Tongue (tissue), 2 donors: ENCODE data around the gene RIPOR3. TPM values are rescaled to one million over a fixed set of nuclear protein-coding genes. Genes with fewer than 3 reads are reported as not detected.
"Not testable (repeated sequence)": the region's sequence is repeated elsewhere in the genome, so short reads cannot be mapped to it uniquely, and the experiment has no call there.

Source experiments
- DNase-seq: peaks from one replicate; pipeline ENCODE4 v3.0.0-alpha.2; 2015
- total RNA-seq: library from RNA; depleted of rRNA; stranded (reverse); fragments of >200 nt; gene quantifications from one replicate; pipeline ENCODE4 v1.2.3, GENCODE V29; 2014

The RIPOR3 gene
- total RNA-seq, 1 donor from 2014 or later: 12.5 TPM

DNA sequence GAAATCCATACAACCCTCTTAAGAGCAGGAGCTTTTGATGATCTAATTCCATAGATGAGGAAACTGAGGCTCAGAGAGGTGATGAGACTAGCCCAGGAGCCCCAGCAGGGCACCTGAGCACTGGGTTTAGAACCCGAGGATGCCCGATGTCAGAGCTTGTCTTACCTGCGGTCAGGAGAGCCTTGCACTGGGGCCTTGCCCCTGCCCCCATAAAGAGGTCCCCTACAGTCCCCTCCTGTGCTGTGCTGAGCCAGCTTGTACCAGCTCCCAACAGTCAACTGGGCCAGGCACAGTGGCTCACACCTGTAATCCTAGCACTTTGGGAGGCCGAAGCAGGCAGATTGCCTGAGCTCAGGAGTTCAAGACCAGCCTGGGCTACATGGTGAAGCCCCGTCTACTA, 58.6 kb downstream of the RIPOR3 start:
- DNase-seq: no peak

DNA sequence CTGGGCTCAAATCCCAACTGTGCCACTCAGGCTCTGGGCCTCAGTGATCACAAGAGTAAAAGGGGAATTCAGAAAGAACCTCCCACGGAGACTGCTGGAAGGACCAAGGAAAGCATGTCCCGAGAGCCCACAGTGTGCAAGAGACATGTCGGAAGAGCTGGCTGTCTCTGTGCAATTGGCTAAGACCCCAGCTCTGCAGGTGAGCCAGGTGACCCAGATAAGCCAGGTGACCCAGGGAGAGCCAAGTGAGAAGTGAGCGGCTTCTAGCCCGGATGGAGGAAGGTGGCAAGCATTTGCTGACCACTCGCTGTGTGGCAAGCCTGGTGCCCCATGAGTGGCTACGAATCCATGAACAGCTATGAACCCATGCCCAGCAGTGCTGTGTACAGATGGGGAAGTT, 59.1 kb downstream of the RIPOR3 start:
- no peak for DNase-seq

DNA sequence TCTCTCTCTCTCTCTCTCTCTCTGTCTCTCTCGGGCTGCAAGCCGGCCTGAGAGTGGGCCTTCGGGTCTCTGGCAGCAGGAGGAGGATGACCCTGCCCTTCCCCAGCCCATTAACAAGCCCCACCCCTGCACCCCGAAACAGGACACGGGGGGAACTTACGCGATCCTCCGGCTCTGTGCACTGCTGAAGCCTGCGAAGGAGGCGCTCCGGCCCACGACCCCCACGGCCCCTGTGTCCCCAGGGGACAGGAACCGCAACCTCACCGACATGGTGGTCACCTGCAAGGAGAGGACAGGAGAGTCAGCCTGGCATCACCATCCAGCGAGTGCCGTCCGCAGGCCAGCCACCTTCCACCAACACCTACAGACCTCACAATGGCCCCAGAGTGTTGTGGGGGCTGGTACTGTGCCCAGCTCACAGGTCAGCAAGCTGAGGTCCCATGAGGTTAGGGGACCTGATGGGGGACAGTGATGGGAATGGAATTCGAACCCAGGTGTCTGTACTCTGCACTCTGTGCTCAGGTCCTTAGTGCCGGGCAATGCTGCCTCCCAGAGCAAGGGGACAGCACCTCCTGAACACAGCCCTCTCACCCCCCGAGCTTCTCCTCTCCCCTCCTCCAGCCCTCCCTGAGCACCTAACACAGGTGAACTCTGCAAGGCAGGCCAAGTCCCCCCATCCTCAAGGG, 60.6 kb downstream of the RIPOR3 start:
- no peak for DNase-seq

DNA sequence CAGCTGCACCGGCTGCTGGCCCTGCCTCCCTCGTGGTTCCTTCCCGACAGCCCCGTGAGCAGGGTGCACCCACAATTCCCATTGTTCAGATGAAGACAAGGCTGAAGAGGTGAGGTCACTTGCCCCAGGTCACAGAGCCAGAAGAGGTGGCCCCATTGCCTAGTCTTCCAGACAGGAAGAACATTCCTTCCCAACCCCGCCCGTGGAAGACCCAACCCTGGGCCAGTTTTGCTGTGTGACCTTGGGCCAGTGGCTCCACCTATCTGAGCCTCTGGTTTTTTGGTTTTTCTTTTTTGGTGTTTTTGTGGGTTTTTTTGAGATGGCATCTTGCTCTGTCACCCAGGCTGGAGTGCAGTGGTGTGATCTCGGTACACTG, 61.7 kb downstream of the RIPOR3 start:
- DNase-seq: no peak

DNA sequence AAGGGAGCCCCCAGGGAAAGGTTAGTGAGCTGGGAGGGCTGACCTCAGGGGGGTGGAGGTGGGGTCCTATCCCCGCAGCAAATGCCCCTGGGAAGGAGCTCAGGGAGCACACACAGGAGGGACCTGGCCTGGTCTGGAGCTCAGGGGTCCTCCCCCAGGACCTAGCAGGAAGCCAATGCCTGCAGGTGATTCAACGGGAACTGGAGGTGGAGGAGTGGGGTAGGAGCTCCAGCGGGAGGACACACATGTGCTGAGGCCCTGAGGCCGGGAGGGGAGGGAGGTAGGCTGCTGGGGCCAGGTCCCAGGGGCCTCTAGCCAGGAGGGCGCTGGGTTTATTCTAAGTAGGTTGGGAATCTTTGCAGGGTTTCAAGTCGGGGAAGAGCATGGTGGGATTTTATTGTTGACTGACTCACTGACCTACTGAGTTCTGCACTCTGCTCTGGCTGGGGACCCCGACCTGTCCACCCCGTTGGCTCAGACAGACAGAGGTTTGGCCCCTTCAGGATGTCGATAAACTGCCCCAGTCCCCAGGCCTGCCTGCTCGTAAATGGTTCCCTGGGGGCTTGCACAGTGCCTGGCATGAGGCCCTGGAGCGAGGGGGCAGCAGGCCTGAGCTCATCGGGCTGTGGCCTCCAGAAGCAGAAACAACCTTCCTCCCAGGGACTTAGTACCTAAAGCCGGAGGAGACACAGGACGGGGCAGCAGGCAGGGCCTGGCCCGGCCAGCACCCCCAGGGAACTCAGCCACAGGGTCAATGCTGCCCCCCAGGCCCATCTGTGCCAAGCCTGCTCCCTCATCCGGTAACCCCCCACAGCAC, 62.3 kb downstream of the RIPOR3 start:
- no peak for DNase-seq

DNA sequence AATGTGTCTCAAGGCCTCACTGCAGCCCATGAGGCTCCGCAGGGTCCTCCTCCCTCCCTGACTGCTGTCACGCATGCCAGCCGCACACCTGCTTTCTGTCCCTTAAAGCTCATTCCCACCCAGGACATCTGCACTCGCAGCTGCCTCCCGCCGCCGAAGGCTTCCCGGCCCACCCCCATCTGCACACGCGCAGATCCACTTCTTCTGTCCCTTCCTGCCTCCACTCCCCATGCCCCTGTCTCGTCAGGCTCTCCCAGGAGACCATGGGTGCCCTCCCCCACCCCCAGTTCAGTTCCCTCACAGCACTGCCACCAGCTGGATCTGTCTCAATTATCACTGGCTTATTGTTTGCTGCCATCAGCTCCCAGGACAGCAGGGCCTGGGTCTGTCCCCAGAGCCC, 63.0 kb downstream of the RIPOR3 start:
- DNase-seq: peak; percentile 89

DNA sequence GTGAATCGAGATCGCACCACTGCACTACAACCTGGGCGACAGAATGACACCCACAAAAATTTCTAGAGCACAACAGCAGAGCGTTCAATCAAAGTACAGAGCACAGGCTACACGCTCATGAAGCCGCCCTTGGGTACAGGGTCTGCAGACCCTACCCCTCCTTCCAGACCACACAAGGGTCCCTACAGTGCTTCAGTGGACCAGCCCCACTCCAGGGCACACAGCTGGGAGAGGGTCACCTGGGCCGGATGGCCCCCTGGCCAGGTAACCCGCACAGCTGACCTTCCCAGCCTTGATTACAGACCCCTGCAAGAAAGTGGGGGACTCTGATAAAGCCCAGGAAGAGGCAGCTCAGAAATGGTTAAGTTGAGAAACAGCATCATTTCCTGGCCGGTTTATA, 63.6 kb downstream of the RIPOR3 start:
- DNase-seq: no peak

DNA sequence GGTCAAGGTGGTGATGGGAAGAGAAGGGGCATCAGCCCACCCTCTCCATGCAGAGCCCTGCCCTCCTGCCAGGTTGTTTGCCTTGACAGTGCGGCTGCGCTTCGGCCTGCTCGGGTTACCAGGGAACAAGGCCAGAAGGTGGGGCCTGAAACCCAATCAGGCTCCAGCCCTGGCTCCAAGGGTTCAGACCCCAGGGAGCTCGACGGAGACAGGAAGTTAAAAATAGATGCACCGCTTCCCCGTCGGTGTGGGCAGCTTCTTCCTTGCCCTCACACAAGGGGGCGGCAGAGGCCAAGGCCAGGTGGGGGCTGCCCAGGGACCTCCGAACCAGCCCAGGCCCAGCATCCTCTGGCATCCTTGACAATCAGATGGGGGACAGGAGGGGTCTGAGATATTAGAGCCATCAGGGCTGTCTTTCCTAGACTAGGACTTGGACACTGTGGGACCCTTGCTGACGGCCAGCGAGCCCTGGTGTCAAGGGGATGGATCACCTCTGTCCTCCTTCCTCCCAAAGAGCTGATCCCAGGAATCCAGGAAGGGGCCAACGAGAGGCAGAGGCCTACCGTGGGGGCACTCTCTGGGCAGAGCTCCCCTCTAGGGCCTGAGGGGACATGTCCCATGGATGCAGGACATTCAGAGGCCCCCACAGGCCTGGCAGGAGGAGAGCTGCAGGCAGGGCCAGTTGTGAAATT, 65.2 kb downstream of the RIPOR3 start:
- peak; percentile 60 for DNase-seq

DNA sequence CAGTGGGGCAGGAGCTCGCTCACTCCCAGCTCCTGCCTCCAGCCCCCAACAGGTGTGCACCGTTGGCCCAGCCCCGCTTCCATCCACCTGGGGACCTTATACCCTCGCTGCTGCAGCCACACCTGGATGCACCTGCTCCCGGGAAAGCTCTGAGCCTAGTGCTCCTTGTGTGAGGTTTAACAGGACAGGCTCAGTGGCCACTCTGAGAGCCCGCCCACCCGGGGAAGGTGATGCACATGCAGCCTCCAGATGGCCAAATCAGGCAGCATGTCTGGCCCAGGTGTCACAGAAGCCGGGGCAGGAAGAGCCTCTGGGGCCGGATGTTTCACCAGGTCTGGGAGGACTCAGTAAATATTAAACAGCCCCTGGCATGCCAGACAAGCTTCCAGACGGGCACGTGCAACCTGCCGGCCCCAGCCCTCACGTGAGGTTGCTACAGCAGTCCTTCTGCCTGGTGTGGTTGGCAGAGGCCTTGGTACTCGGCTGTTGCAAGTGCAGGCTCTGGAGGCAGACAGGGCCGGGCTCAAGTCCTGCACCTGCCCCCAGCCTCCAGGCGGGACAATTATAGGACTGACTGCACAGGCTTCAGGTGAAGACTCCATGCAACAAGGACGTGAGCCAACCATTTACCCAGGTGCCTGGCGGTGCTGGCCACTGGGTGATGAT, 66.9 kb downstream of the RIPOR3 start:
- no peak for DNase-seq

DNA sequence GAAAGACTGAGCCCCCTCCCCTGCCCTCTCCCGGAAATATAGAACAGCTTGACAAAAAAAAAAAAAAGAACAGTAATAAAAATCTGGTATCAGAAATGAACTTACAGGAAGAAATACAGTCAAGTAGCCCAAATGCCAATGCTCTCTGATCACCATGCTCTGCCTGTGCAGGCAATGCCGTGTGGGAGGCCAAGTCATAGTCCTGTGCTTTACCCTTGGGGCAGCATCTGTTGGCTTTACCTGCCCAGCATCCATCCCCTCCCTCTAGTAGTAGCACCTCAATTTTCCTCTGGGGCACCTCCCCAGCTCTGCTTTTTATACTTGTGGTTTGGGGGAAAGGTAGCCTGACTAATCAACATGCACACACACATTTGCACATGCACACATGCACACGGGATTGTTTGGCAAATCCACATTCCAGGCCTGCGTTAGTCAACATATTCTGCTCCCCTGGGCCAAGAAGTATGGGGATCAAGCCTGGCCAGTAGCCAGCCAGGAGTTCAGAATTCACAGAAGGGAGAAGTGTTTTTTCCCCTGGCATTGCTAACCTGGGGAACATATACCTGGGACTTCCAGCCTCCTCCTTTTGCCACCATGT, 70.2 kb downstream of the RIPOR3 start:
- no peak for DNase-seq

DNA sequence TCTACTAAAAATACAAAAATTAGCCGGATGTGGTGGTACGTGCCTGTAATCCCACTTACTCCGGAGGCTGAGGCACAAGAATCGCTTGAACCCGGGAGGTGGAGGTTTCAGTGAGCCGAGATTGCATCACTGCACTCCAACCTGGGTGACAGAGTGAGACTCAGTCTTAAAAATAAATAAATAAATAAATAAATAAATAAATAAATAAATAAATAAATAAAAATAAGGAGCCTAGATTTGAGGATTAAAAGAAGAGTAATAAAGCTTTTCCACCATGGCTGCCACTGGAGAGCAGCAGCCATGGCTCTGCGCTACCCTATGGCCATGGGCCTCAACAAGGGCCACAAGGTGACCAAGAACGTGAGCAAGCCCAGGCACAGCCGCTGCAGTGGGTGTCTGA, 70.9 kb downstream of the RIPOR3 start:
- not testable (repeated sequence) for DNase-seq

DNA sequence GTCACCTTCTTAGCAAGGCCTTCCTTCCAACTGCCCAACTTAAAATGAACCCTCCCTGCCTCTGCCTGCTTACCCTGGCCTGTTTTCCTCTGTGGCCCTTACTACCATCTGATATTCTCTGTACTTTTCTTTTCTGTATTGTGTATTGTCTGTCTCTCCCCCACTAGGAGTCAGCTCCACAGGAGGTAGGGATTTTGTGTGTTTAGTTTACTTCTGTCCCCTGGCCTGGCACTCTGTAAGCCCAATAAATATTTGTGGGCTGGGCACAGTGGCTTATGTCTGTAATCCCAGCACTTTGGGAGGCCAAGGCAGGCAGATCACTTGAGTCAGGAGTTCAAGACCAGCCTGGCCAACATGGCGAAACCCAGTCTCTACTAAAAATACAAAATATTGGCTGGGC, 72.8 kb downstream of the RIPOR3 start:
- no peak for DNase-seq

DNA sequence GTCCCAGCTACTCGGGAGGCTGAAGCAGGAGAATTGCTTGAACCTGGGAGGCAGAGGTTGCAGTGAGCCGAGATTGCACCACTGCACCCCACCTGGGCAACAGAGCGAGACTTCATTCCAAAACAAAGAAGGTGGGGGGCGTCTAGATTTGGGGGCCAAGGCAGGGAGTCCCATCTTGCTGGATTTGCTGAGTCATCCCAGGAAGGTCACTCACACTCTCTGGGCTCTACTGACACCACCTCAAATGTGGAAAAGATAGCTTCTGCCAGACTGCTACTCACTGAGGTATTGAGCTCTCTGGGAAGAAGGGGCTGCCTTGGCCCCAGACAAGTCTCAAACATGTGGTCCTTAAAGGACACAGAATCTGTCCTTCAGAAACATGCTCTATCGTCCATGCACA, 74.3 kb downstream of the RIPOR3 start:
- DNase-seq: no peak

DNA sequence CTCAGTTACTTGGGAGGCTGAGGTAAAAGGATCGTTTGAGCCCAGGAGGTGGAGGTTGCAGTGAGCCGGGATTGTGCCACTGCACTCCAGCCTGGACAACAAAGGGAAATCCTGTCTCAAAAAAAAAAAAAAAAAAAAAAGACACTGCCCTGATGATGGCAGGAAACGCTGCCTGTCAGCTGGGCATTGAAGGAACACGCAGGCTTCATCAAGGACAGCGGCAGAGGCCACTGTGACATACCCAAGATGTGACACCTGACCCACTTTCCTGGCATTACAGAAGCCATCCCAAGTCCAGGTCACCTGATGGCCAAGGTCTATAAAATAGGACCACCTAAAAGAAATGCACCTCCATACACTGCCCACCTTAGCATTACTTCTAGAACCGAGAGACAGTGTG, 75.9 kb downstream of the RIPOR3 start:
- DNase-seq: no peak

DNA sequence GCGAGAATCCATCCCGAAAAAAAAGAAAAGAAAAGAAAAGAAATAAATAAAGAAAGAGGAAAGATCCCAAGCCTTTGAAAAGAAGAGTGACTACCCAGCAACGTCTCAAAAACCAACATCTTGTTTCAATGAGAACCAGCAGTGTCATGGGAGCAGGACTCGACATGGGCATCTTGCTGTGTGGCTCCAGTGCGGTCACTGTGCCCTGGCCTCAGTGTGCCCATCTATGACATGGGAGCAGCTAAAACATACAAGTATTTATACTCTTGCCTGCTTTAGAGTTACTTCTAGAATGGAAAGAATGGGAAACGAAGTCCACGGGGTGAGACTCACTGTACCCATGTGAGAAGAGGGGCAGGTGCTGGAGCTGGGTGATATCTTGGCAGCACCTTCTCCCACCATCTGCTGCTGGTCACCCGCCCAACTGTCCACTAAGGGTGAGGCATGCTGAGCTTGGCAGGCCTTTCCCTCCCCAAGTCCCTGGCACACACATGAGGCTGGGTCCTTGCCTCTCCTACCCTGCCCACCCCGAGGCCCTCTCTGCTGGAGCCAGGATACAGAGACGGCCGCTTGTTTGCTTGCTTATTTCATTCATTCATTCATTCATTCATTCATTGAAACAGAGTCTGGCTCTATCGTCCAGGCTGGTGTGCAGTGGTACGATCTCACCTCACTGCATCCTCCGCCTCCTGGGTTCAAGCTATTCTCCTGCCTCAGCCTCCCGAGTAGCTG, 77.7 kb downstream of the RIPOR3 start:
- DNase-seq: no peak

DNA sequence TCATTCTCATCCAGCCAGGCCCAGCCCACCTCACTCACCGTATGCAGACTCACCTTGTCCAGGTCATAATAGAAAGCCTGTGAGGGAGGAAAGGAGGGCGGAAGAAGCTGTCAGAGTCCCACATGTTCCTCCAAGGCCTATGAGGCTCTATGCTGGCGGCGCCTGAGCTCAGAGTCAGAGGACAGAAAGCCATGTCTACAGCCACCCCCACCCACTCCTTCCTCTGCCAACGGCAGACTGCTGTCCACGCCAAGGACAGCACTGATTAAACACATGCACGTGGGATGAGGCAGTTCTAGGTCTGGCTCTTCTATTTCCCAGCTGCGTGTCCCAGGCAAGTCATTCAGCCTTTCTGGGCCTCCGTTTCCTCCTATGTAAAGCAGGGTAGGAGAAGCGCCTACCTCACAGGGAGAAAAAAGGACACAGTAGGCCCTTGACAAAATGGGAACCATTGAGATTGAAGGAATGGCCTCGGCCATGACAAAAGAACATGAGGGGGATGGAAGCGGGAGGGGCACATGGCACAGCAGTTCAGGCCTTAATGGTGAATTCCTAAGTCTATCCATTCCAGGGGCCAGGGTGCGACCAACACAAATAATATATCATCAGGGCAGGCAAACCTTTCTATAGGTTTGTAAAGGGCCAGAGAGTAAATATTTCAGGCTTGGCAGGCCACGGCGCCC, 80.1 kb downstream of the RIPOR3 start:
- DNase-seq: no peak

DNA sequence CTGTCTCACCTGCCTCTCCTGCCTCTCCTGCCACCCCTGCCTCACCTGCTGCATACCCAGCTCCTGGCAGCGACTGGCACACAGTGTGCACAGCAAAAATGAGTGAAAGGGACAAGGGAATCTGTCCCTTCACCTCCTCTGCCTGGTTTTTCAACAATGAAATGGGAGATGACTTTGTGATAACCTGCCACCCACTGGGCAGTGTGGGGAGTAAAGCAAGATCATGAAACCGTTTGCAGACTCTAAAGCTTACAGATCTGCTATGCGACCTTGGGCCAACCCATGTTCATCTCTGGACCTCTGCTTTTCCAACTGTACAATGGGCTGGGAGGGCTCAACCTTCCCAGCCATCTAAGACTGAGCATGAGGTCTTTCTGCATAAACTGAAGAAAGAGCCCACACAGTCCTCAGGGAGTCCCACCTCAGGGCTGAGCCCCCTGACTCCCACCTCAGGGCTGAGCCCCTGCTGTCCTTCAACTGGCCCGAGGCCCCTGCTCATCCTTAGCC, 81.1 kb downstream of the RIPOR3 start:
- no peak for DNase-seq

DNA sequence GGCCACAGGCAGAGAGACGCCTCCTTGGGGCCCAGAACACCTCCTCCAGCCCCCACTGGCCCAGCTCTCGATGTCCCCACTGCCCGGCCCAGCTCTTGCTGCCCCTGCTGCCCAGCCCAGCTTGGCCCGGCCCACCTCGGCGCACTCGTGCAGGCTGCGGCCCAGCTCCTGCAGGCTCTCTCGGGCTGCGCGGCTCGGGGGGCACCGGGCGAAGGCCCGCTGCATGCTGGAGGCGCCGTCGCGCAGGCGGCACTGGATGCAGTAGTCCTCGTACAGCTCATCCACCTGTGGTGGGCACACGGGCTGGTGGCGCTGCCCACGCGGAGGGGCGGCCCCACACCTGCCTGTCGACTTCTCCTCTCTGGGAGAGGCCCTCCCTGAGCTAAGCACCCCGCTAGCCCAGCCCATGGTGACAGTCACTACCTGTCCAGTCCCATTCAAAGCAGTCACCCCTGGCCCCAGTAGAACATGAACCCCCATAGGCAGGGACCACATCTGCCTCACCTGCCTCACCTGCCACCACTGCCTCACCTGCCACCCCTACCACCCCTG, 81.8 kb downstream of the RIPOR3 start:
- DNase-seq: no peak

DNA sequence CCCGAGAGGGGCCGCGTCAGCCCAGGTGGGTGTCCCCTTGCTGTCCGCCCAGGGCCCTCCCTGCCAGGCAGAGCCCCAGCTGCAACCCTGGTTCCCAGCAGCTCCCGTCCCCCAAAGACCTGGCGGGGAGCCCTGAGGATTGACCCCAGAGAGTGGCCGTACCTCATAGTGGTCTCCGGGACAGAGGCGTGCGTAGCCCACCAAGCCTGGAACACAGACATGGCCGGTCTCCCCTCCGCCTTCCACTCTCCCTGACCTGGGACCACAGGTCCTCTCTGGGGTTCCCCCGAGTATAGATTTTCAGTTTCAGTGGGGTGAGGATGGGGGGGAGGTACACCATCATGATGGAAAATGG, 82.6 kb downstream of the RIPOR3 start:
- no peak for DNase-seq

DNA sequence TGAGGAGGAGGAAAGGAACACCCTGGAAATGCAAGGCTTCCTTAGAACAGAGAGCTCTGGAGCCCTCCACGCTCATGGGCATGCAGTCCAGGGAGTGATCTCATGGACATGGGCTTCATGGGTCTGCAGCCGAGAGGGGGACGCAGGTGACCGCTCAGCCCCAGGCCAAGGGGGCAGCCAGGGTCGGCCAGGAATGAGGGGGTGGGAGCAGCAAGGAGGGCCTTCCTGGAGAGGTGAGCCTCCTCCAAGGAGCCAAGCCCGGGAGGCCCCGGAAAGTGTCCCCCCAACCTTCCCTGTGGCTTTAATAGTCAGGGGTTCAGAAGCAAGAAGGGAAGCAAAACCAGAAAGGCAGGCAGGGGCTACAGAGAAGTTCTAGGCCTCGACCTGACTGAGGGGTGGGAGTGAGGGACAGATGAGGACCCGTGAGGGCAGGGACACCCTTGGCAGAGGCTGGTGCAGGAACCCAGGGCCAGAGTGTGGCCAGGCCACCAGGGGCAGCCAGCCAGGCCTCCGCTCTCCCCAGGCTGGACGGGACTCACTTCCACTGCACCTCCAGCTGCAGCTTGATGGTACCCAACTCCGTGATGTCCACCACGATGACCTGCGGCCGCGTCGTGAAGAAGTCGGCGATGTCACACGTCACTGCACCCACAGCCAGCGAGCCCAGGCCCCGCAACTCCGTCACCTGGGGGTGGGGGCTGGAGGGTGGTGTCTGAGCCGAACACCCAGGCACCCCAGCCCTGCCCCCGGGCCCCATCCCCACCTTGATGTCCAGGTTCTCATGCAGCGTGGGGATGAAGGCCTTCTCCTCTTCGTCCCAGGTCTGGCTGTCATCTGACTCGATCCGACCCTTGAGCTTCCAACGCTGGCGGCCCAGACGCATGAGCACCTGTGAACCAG, 83.2 kb downstream of the RIPOR3 start:
- no peak for DNase-seq
